IMR-90 (cell line): ENCODE data around the gene TMEM233. TPM values are rescaled to one million over a fixed set of nuclear protein-coding genes. Genes with fewer than 3 reads are reported as not detected.

Experiments
- ATAC-seq: fragments of 200-7000 bp; cut with Tn5 transposase; 2 replicates; pipeline ENCODE4 v1.9.1; 2020; ENCODE audit warnings: low read depth, mild to moderate bottlenecking, moderate library complexity
- BruUV-seq: library from RNA; stranded (reverse); fragments of 400-500 nt; replicated peaks from 2 replicates; lab custom pipeline; 2021; lab: Mats Ljungman, UMichigan
- CTCF ChIA-PET: fragments of 300-600 bp; formaldehyde crosslinking; extraction: SDS; loops from one replicate; lab custom pipeline; 2021; ENCODE audit warnings: antibody characterized with exemption; lab: Yijun Ruan, JAX
- POLR2A ChIA-PET: fragments of 300-600 bp; sonication (Branson Sonifier 250); formaldehyde crosslinking; loops from one replicate; lab custom pipeline; 2022; ENCODE audit warnings: antibody characterized with exemption; ENCODE audit not compliant: unreplicated experiment; lab: Charles Lee
- DNase-seq: peaks from one replicate; pipeline ENCODE4 v3.0.0; 2013
- H2AFZ ChIP-seq: replicated peaks from 2 replicates; pipeline ENCODE3; 2013; ENCODE audit warnings: low read length, mild to moderate bottlenecking; ENCODE audit not compliant: poor library complexity
- H2AK5ac ChIP-seq: 2 replicates; pipeline ENCODE4 v1.6.1; 2013; ENCODE audit warnings: low read depth, low read length, inconsistent platforms
- H2AK9ac ChIP-seq: replicated peaks from 2 replicates; pipeline ENCODE3; 2013; ENCODE audit warnings: mild to moderate bottlenecking, low read depth, low read length, moderate library complexity; ENCODE audit not compliant: poor library complexity
- H2BK120ac ChIP-seq: 2 replicates; pipeline ENCODE4 v1.6.1; 2013; ENCODE audit warnings: low read depth, low read length, inconsistent platforms
- H2BK15ac ChIP-seq: 3 replicates; pipeline ENCODE4 v1.6.1; 2013; ENCODE audit warnings: low read depth, low read length, inconsistent platforms
- H2BK20ac ChIP-seq: 2 replicates; pipeline ENCODE4 v1.6.1; 2013; ENCODE audit warnings: low read depth, mild to moderate bottlenecking, inconsistent platforms, low read length, moderate library complexity
- H2BK5ac ChIP-seq: 2 replicates; pipeline ENCODE4 v1.6.1; 2013; ENCODE audit warnings: mild to moderate bottlenecking, low read depth, low read length, inconsistent platforms; ENCODE audit not compliant: poor library complexity, severe bottlenecking
- H3K14ac ChIP-seq: replicated peaks from 2 replicates; pipeline ENCODE4 v1.6.1; 2013; ENCODE audit warnings: low read depth, low read length, inconsistent platforms
- H3K18ac ChIP-seq: 2 replicates; pipeline ENCODE4 v1.6.1; 2013; ENCODE audit warnings: low read depth, low read length, control low read depth
- H3K23ac ChIP-seq: 2 replicates; pipeline ENCODE4 v1.6.1; 2013; ENCODE audit warnings: low read depth, low read length, inconsistent platforms
- H3K27ac ChIP-seq: 2 replicates; pipeline ENCODE4 v1.5.1; 2013; ENCODE audit warnings: mild to moderate bottlenecking, control low read depth, low read length; ENCODE audit not compliant: insufficient read depth
- H3K27me3 ChIP-seq: 2 replicates; pipeline ENCODE4 v1.6.1; 2013; ENCODE audit warnings: low read length; ENCODE audit not compliant: control insufficient read depth, insufficient read depth
- H3K36me3 ChIP-seq: 2 replicates; pipeline ENCODE4 v1.6.1; 2013; ENCODE audit warnings: low read length, mixed read lengths; ENCODE audit not compliant: control insufficient read depth, insufficient read depth
- H3K4ac ChIP-seq: 2 replicates; pipeline ENCODE4 v1.6.1; 2013; ENCODE audit warnings: low read depth, low read length, inconsistent platforms
- H3K4me1 ChIP-seq: 2 replicates; pipeline ENCODE4 v1.6.1; 2013; ENCODE audit warnings: low read length, mixed read lengths; ENCODE audit not compliant: control insufficient read depth, insufficient read depth
- H3K4me2 ChIP-seq: 2 replicates; pipeline ENCODE4 v1.6.1; 2013; ENCODE audit warnings: low read depth, mild to moderate bottlenecking, control low read depth, low read length, moderate library complexity
- H3K4me3 ChIP-seq: 2 replicates; pipeline ENCODE4 v1.5.1; 2013; ENCODE audit warnings: low read depth, mild to moderate bottlenecking, control low read depth, low read length, moderate library complexity; ENCODE audit not compliant: insufficient read depth
- H3K56ac ChIP-seq: 2 replicates; pipeline ENCODE4 v1.6.1; 2013; ENCODE audit warnings: low read length, inconsistent platforms; ENCODE audit not compliant: insufficient read depth; ENCODE audit errors: extremely low read depth
- H3K79me1 ChIP-seq, 2 experiments: 2 replicates each; pipeline ENCODE4 v1.6.1; 2013; ENCODE audit warnings: low read length in 2 of 2, inconsistent platforms in 1 of 2, low read depth in 1 of 2
- H3K9ac ChIP-seq: 2 replicates; pipeline ENCODE4 v1.6.1; 2013; ENCODE audit warnings: low read depth, low read length, control low read depth
- H3K9me1 ChIP-seq: 2 replicates; pipeline ENCODE4 v1.6.1; 2013; ENCODE audit warnings: low read length, inconsistent platforms; ENCODE audit not compliant: insufficient read depth
- H3K9me3 ChIP-seq: 2 replicates; pipeline ENCODE4 v1.6.1; 2013; ENCODE audit warnings: low read length; ENCODE audit not compliant: control insufficient read depth, insufficient read depth
- H4K20me1 ChIP-seq: 2 replicates; pipeline ENCODE4 v1.6.1; 2013; ENCODE audit warnings: low read length, inconsistent platforms; ENCODE audit not compliant: insufficient read depth
- H4K5ac ChIP-seq: 2 replicates; pipeline ENCODE4 v1.6.1; 2013; ENCODE audit warnings: mild to moderate bottlenecking, low read depth, low read length, control low read depth
- H4K8ac ChIP-seq, 2 experiments: 2 replicates each; pipeline ENCODE4 v1.6.1; 2013; ENCODE audit warnings: low read depth in 2 of 2, low read length in 2 of 2, control low read depth in 1 of 2, inconsistent platforms in 1 of 2
- H4K91ac ChIP-seq: 2 replicates; pipeline ENCODE4 v1.6.1; 2013; ENCODE audit warnings: low read depth, low read length, inconsistent platforms; ENCODE audit not compliant: insufficient read depth
- MAZ ChIP-seq: IDR thresholded peaks from 2 replicates; pipeline ENCODE4 v1.6.1; 2012; ENCODE audit warnings: low read depth, mild to moderate bottlenecking, low read length, improper control_type of control experiment, moderate library complexity, borderline replicate concordance
- WGBS, 2 experiments: methylation state at CpG; one replicate each; pipeline versions ENCODE4 v1.1.5 to v1.1.7; 2013; ENCODE audit warnings: missing lambda C conversion rate in 2 of 2; ENCODE audit not compliant: insufficient read length in 1 of 2; ENCODE audit errors: extremely low coverage in 2 of 2; 5-methylcytosine and 5-hydroxymethylcytosine counted together
- dilution Hi-C: fragments of 300-500 bp; cut with HindIII; formaldehyde crosslinking; loops from one replicate; pipeline ENCODE4 v1.14.3; 2018; ENCODE audit warnings: low sequenced_read_pairs; ENCODE audit not compliant: unreplicated experiment
- in situ Hi-C: fragments of 300-500 bp; cut with MboI; formaldehyde crosslinking; loops from 3 replicates; pipeline ENCODE4 v1.14.3; 2019; ENCODE audit warnings: low sequenced_read_pairs, inconsistent platforms, mixed read lengths
- intact Hi-C: fragments of 100-400 bp; cut with micrococcal nuclease; formaldehyde crosslinking; loops from 2 replicates; pipeline ENCODE4 v1.10.0; 2022
- polyA plus RNA-seq, 3 experiments: library from polyadenylated mRNA; depleted of rRNA; stranded (reverse); fragments of >200 nt; gene quantifications; 2 replicates each; pipeline ENCODE4 v1.2.3, GENCODE V29; 2012; ENCODE audit warnings: low replicate concordance in 1 of 3
- total RNA-seq: library from RNA; depleted of rRNA; stranded (reverse); fragments of >200 nt; gene quantifications from 2 replicates; pipeline ENCODE4 v1.2.3, GENCODE V29; 2012

TMEM233 gene
- total and polyA plus RNA-seq, 2 of the 4 experiments (the other 2 are of a cell fraction), result not detected

- Histone ChIP-seq H4K8ac (no peak overlapping the region), H2BK5ac (no peak overlapping the region), H3K14ac (no peak overlapping the region), H4K20me1 (no peaks in the 10 kb centered on the region), H3K18ac (no peak overlapping the region), H3K27me3 (peaks cover 6% of the 10 kb centered on the region), H3K56ac (no peak overlapping the region), H3K4me2 (no peak overlapping the region), H3K4me1 (no peaks in the 10 kb centered on the region), H2AFZ (no peak overlapping the region), H3K4me3 (no peak overlapping the region), H2BK120ac (no peak overlapping the region), H3K4ac (no peak overlapping the region), H2AK9ac (no peak overlapping the region), H2BK20ac (no peak overlapping the region), H3K23ac (no peak overlapping the region), H4K91ac (no peak overlapping the region), H3K9me1 (no peaks in the 10 kb centered on the region), H3K27ac (no peak overlapping the region), H2BK15ac (no peak overlapping the region), H3K9ac (no peak overlapping the region), H3K9me3 (no peaks in the 10 kb centered on the region), H2AK5ac (no peak overlapping the region), H3K36me3 (no peaks in the 10 kb centered on the region), H4K5ac (no peak overlapping the region), H3K79me1 (no peaks in the 10 kb centered on the region)
- BruUV-seq, result no TSS peak
- DNase-seq (no peak), ATAC-seq (no peak)
- TF ChIP-seq MAZ, result no peak
- WGBS, 2 experiments, result 3% methylated on average over 15 of the region's 22 CpGs; no CpG with 5 or more reads in 1 of the 2 experiments
- ChIA-PET POLR2A (no interaction called here), CTCF (no interaction called here)
- in situ Hi-C loops, result no loop called here
- intact Hi-C loops, result no loop called here
- dilution Hi-C loops, result no loop called here
Measured at GRCh38 chr12:119594399-119594730, 791 bp downstream of the TMEM233 start.
